GM19467 (cell line): ENCODE data around the gene FAHD1.

Experiments used
- ATAC-seq: cut with Tn5 transposase; IDR thresholded peaks from one replicate; pipeline ENCODE4 v1.9.1; 2021; ENCODE audit warnings: mild to moderate bottlenecking, moderate library complexity; ENCODE audit not compliant: unreplicated experiment

The FAHD1 gene

GRCh38 chr16:1878256-1878655, 51.2 kb downstream of the FAHD1 start:
- no peak for ATAC-seq
